GM21723 (cell line): ENCODE results near the gene POLR1E.

Experiments
- ATAC-seq: cut with Tn5 transposase; IDR thresholded peaks from one replicate; pipeline ENCODE4 v1.9.1; 2021; ENCODE audit warnings: mild to moderate bottlenecking, moderate library complexity; ENCODE audit not compliant: unreplicated experiment

Gene POLR1E, protein sequence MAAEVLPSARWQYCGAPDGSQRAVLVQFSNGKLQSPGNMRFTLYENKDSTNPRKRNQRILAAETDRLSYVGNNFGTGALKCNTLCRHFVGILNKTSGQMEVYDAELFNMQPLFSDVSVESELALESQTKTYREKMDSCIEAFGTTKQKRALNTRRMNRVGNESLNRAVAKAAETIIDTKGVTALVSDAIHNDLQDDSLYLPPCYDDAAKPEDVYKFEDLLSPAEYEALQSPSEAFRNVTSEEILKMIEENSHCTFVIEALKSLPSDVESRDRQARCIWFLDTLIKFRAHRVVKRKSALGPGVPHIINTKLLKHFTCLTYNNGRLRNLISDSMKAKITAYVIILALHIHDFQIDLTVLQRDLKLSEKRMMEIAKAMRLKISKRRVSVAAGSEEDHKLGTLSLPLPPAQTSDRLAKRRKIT

DNA sequence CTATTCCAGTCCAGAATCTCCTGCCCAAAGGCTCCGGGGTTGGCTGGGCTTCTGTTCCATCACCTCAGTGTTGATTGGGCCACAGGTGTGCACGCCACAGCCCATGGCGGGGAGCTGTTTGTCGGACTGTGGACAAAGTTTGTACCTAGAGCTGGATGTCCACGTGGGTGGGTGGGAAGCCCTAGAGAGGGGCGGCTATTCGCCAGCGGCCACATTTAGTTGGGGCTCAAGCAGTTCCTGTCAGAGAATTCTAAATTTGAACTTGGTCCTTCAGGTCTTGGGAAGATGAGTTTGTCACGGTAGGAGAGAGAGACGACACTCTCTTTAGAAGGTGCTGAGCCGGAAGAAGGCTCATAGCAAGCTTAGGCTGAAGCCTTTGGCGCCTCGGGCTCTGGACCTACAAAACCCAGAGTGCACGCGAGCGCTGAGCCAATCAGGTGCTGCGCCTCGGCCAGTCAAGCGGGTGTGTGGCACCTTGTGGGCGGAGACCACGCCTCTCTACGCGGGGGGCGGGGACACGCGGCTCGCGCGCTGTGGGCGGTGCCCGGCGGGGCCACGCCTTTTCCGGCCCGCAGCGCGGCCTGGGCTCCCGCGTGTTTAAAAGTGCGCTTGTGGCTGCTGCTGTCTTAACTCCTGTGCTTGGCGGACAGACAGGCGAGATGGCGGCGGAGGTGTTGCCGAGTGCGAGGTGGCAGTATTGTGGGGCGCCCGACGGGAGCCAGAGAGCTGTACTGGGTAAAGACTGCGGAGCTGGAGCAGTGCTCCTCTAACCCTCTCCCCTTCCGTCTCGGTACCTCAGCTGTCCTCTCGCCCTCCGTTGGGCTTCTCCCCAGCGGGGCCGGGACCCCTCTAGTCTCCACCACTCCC is at the start of gene POLR1E:
Gene POLR1E, plus strand, starts transcription at position 560 of the 867 bp plus-strand sequence. Its CDS starts 100 bp downstream, at position 660.
- ATAC-seq = peak; percentile 93

DNA sequence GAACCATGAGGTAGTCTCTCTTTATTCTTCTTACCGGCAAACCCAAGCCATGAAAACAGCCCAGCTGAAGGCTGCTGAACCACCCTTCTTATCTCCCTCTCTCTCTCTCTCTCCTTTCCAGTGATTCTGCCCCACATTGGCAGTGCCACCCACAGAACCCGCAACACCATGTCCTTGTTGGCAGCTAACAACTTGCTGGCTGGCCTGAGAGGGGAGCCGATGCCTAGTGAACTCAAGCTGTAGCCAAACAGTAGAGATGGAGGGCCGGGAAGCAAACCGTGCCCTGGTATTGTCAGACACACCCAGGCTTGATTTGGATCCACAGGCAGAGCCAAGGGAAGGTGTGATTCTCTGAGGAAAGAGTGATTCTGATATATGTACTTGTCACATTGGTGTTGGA is 49.2 kb upstream of the POLR1E start:
- ATAC-seq = no peak

DNA sequence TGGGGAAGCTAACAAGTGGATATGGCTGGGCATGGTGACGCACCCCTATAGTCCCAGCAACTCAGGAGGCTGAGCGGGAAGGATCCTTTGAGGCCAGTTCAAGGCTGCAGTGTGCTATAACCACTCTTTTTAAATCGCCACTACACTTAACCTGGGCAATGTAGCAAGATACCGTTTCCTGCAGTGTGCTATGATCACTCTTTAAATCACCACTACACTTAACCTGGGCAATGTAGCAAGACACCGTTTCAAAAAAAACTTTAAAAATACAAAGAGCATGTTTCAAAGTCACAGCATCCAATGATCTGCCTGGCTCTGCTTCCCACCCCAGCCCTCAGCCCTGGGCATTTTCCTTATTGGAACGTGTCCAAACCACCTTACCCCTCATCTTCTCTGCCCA is 48.7 kb upstream of the POLR1E start:
- ATAC-seq = no peak

DNA sequence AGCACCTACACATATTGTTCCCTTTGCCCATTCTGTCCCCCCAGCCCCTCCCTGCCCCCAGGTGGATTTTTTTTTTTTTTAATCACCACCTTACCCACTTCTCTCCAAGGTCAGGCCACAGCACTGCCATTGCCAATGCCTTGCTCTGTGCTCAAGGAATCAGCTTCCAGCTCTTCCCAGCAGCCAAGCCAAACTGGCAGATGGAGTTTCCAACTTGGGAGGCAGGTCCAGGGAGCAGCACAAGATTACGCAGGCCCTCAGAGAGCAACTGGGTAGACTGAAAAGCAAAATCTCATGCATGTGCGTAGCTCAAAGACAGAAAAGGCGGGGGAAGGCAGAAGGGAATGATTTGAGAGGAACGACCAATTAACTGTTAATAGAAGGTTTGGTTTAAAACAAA is 48.1 kb upstream of the POLR1E start:
- ATAC-seq = no peak

DNA sequence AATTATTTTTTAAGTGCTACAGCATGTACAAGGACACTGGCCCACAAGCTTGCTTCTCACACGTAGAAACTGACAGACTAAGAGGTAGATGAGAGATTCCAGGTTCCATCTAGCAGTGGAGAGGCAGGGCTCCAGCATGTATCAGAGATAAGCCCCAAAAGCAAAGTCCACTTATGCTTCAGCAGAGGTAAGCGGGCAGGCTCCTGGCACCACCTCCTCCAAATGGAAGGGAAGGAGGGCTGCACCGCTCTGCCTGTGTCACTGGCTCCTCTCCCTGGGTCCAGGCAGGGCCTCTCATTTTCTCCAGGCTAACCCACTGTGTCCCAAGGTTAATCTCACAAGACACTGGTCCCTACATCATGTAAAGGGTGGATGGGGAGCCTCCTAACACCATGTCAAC is 47.4 kb upstream of the POLR1E start:
- no peak for ATAC-seq

DNA sequence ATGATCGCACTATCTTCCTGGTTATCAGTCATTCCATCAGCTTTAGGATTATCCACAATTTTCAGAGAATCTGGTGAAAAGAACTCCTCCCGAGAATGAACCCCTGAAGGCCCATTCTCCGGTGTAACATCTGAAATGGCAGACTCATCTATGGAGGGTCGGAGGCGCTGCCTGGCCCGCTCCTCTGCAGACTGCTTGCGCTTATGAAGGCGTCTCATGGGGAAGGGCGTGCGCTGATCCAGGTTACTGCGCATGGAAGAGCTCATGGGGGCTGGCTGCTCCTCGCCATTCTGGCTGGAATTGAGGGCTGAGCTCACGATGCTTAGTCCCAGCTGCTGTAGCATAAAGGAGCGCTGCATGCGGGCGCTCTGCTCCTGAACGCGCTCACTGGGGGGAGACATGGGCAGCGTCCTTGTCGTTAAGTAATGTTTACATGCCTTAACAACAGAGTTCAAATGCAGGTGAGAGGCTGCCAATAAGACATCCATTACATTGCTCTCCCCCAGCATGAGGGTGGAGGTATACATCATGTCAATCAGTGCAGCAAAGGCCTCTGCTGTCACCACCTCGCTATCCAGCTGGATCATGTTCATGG is 43.9 kb upstream of the POLR1E start:
- ATAC-seq = no peak

DNA sequence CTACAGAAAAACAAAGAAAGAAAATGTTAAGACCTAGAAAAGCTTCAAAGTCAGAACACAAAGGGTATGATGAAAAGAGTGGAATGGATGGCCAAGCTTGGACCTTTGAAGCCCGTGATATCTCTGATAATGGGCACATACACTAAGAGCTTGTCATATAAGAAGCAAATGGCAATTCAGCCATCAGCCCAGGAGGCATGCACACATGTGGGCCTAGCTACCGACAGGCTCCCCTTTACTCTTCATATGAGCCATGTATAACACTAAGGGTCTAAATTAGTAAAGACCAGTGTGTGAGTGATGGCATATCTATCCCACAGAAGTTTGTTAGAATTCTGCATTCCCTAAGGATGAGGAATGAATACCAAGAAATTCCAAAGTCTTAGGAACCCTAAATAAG is 43.2 kb upstream of the POLR1E start:
- ATAC-seq = no peak

DNA sequence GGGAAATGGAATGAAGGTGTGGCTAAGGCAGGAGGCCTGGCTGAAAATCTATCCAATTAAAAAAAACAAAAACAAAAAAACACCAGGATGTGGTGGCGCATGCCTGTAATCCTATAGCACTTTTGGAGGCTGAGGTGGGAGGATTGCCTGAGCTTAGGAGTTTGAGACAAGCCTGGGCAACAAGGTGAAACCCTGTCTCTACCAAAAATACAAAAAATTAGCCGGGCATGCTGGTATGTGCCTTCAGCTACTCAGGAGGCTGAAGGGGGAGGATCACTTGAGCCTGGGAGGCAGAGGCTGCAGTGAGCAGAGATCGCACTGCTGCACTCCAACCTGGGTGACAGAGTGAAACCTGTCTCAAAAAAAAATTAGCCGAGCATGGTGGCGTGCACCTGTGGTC is 42.2 kb upstream of the POLR1E start:
- ATAC-seq = no peak

DNA sequence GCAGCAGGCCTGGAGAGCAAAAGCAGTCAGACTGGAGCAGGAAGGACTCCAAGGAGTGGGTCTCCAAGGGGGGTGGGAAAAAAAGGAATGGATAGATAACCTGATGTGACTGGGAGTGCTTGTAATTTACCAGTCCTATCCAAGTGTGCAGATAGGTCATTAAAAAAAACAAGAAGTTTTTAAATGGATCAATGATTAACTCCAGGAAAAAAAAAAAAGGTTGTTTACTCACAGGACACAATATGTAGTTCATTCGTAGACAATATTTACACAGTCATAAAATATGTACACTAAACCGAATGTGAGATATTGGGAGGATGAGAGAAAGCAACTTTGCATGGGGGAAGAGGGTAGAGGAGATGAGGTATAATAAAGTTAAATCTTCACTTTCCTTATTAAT is 40.9 kb upstream of the POLR1E start:
- no peak for ATAC-seq

DNA sequence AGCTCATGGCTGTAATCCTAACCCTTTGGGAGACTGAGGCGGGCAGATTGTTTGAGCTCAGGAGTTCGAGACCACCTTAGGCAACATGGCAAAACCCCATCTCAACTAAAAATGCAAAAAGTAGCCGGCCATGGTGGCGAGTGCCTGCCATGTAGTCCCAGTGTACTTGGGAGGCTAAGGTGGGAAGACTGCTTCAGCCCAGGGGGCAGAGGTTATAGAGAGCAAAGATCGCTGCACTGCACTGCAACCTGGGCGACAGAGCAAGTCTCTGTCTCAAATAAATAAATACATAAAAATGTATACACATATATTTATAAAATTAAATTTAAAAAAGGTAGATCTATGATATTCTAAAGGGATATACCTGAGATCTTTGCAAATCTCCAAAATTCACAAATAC is 39.9 kb upstream of the POLR1E start:
- ATAC-seq = no peak

DNA sequence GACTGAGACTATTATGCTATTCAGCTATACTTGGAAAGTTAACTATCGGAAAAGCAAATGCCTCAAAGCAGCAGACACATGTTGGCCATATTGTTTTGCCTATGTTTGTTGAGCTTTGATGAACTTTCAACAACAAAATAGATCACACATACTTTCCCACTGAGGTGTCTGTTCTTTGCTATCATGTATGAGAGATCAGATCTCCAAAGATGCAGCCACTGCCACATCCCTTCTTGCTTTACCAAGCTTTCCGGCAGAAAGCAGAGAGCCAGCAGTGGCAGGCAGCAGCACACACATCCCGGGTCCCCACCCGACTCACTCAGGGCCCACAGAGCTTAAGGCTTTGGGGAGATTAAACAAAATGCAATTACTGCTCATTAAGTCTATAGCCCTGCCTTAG is 39.3 kb upstream of the POLR1E start:
- no peak for ATAC-seq

DNA sequence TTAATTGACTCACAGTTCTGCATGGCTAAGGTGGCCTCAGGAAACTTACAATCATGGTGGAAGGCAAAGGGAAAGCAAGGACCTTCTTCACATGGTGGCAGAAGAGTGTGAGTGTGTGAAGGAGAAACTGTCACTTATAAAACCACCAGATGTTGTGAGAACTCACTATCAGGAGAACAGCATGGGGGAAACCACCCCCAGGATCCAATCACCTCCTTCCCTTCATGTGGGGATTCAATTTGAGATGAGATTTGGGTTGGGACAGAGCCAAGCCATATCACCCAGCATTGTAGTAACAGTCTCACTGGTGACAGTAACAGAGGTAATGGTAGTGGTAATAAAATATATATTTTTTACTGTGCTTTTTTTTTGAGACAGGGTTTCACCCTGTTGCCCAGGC is 38.6 kb upstream of the POLR1E start:
- no peak for ATAC-seq

DNA sequence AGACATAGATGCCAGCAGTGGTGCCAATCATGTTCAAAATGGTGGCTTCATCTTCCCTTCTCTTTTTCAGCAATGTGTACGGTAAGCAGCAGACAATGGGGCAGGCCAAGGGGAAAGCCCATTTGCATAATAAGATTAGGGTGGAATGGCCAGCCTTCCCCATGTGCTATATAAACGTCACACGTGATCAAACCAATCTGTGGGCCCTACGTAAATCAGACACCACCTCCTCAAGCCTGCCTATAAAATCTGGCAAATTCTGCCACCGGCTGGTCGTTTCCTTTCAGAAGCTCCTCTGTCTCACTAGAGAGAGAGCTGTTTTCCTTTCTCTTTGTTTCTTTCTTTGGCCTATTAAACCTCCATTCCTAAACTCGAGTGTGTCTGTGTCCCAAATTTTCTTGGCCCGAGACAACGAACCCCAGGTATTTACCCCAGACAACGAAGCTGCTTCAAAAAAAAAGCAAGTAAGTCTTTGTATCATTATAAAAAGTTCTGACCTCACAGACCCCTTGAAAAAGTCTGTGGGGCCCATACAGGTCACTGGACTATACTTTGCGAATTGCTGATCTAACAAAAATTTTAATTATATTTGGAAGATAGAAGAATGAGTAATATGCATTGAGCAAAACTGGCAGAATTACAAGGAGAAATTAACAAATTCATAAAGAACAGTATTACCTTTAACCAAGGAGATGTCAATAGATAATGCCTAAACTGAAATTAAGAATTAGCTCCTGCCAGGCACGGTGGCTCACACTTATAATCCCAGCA is 35.7 kb upstream of the POLR1E start:
- ATAC-seq = no peak

DNA sequence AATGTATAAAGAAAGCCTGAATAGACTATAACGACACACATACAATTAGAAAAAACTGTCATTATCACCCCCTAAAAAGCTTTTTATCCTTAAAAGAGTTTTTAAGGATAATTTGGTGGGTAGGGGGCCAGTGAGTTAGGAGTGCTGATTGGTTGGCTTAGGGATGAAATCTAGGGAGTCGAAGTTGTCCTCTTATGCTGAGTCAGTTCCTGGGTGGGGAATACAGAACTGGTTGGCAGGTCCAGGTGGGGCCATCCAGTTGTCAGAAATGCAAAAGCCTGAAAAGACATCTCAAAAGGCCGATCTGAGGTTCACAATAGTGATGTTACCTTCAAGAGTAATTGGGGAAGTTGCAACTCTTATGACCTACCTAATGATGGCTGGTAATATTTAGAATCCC is 34.1 kb upstream of the POLR1E start:
- ATAC-seq = no peak

DNA sequence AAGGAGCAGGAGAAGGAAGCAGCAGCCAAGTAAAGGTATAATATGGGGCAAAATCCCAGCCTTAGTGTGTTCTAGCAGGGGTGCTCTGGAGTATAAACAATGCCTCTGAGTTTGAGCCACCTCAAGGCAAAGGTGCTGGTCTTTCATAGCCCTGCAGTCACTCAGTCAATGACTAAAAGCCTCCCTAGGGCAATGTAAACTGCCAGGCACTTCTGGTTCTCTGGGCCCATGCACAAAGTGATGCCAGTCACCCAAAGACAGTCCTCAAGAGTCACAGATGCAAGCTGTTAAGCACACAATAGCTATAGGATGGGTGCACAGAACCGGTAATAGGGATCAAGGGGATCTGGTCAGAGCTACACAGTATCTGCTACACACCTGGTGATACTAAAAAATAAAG is 33.1 kb upstream of the POLR1E start:
- ATAC-seq = no peak

DNA sequence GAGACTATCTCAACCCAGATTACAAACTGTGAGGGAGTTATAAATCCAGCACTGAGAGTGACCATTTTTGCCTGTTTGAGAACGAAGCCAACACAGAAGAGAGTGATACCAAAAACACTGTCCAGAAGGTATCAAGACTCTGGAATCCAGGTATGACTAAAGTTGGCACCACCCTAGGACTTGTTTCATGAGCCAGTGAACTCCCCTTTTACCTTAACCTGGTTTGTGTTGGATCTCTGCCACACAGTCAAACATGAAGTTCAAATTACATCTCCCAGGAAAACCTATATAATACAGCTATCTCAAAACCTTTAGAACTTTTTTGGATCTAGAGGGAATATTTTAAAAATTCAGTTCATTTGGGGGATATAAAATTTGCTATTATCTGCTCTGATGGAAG is 31.9 kb upstream of the POLR1E start:
- ATAC-seq = no peak

DNA sequence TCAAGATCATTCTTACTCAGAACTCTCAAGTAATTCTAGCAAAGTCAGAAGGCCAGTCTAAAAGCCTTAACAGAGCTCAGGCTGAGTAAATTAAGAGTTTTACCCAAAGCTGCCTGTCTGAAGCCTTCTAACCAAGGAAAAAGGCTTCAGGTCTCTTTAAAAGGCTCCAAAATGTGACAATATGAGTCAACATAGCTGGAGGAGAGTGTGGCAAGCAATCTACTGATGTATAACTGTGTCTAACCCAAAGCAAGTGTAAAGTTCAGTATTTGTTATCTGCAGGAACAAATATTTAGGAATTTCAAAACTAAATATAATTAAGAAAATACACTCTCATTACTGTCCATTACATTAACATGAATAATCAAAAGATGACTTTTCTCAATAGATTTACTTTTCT is 31.5 kb upstream of the POLR1E start:
- ATAC-seq = no peak

DNA sequence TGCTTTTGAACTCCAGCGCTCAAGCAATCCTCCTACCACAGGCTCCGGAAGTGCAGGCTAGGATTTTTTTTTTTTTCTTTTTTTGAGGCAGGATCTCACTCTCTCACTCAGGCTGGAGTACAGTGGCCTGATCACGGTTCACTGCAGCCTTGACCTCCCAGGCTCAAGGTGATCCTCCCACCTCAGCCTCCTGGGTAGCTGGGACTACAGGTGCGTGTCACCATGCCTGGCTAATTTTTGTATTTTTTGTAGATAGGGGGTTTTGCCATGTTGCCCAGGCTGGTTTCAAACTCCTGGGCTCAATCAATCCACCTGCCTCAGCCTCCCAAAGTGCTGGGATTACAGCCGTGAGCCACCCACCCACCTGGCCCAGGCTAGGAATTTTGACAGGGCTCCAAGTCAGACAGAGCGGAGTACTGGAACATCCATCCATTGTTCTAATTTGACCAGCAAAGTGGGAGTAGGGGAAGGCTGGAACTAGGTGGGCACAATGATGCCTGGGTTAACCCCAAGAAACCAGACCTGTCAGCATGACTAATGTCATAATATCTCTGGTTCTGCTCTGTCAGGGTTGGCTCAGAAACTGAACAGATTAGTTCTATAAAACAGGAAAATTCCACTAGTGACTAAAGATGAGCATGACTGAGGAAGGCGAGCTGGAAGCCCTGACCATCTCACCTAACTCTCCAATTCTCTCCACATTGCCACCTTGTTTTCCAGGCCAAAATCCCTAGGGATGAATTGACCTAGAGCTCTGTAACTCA is 29.7 kb upstream of the POLR1E start:
- no peak for ATAC-seq

DNA sequence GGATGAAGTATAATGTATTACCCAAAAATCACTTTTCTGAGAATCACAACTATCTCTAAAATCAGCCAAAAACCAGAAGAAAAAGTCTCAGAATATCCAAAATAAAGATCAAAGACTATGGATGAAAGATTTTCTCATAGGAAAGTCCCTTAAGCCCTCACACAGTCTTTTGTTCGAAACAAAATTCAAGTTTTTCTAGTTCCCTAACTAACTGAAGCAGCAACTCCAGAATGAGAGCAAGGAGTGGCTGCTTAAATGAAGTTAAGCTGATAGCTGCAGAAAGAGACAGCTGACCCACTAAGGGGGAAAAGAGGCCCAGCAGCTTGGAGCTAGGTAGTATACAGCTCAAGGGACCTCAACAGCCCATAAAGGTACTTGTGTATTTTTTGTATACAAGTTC is 28.9 kb upstream of the POLR1E start:
- ATAC-seq = no peak

DNA sequence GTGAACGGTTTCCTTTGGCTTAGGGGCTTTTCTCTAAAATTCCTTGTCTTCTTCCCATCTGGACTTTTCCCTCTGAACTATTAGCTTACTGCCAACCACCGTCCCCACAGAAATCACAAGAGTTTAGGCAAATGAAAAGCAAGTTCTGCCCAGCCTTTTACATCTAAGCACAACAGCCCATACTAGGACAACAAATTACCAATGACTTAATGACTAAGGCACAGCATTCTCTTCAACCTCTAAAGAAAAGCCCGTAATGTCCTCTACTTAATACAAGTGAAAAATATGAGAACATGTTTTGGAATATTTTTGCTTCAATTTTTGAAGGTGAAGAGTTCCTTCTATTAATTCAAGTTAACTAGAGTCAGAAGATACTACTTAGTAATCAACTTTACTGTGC is 21.7 kb upstream of the POLR1E start:
- no peak for ATAC-seq
